Calu3 (cell line): ENCODE results near the gene TYRO3. TPM values are rescaled to one million over a fixed set of nuclear protein-coding genes. Genes with fewer than 3 reads are reported as not detected.

ENCODE experiments used
- BruUV-seq: library from RNA; stranded (reverse); fragments of 400-500 nt; replicated peaks from 2 replicates; lab custom pipeline; 2021; lab: Mats Ljungman, UMichigan
- CTCF ChIA-PET: fragments of 300-600 bp; sonication (Branson Sonifier 250); formaldehyde crosslinking; loops from one replicate; lab custom pipeline; 2022; ENCODE audit warnings: antibody characterized with exemption; lab: Charles Lee
- DNase-seq: peaks from one replicate; pipeline ENCODE4 v3.0.0; 2022
- H3K27ac Mint-ChIP-seq: one replicate; pipeline ENCODE4 v1.8.0; 2022; ENCODE audit warnings: mixed read lengths; ENCODE audit not compliant: unreplicated experiment
- H3K27me3 Mint-ChIP-seq: one replicate; pipeline ENCODE4 v1.8.0; 2022; ENCODE audit warnings: mixed read lengths; ENCODE audit not compliant: unreplicated experiment
- H3K36me3 Mint-ChIP-seq: one replicate; pipeline ENCODE4 v1.8.0; 2022; ENCODE audit warnings: mild to moderate bottlenecking, moderate library complexity, mixed read lengths; ENCODE audit not compliant: insufficient read depth, unreplicated experiment
- H3K4me1 Mint-ChIP-seq: one replicate; pipeline ENCODE4 v1.8.0; 2022; ENCODE audit warnings: mild to moderate bottlenecking, low read depth, mixed read lengths; ENCODE audit not compliant: unreplicated experiment
- H3K4me3 Mint-ChIP-seq: one replicate; pipeline ENCODE4 v1.8.0; 2022; ENCODE audit warnings: mild to moderate bottlenecking, low read depth, moderate library complexity, mixed read lengths; ENCODE audit not compliant: unreplicated experiment
- H3K9me3 Mint-ChIP-seq: one replicate; pipeline ENCODE4 v1.8.0; 2022; ENCODE audit warnings: low read depth, mixed read lengths; ENCODE audit not compliant: unreplicated experiment
- CTCF ChIP-seq: fragments of 200-600 bp; IDR thresholded peaks from one replicate; pipeline ENCODE4 v1.8.0; 2022; ENCODE audit warnings: antibody characterized with exemption; ENCODE audit not compliant: unreplicated experiment
- intact Hi-C: fragments of 100-400 bp; cut with micrococcal nuclease; formaldehyde crosslinking; loops from one replicate; pipeline ENCODE4 v1.10.0; 2022; ENCODE audit not compliant: unreplicated experiment
- total RNA-seq: library from RNA; stranded (reverse); gene quantifications from 2 replicates; pipeline ENCODE4 v1.2.3, GENCODE V29; 2022

Gene TYRO3
- total RNA-seq, 1 experiment from 2014 or later = 8.1 TPM

- no peak for TF ChIP-seq CTCF
- H3K27me3 Mint-ChIP-seq = peaks cover 28% of the 10 kb centered on the region
- CTCF ChIA-PET = no interaction called here
- H3K9me3 Mint-ChIP-seq = no peaks in the 10 kb centered on the region
- no peaks in the 10 kb centered on the region for H3K36me3 Mint-ChIP-seq
- H3K4me1 Mint-ChIP-seq = peaks cover 8% of the 10 kb centered on the region
- intact Hi-C loops = no loop called here
- H3K27ac Mint-ChIP-seq = no peak overlapping the region
- no TSS peak for BruUV-seq
- no peak overlapping the region for H3K4me3 Mint-ChIP-seq
- no peak for DNase-seq
Observed at GRCh38 chr15:41605566-41605965, 46.6 kb downstream of the TYRO3 start.

- DNase-seq = no peak
- intact Hi-C loops = no loop called here
- H3K4me3 Mint-ChIP-seq = no peak overlapping the region
- peaks cover 8% of the 10 kb centered on the region for H3K4me1 Mint-ChIP-seq
- no TSS peak for BruUV-seq
- H3K9me3 Mint-ChIP-seq = no peaks in the 10 kb centered on the region
- peaks cover 28% of the 10 kb centered on the region for H3K27me3 Mint-ChIP-seq
- no peak overlapping the region for H3K27ac Mint-ChIP-seq
- CTCF ChIA-PET = no interaction called here
- TF ChIP-seq CTCF = no peak
- no peaks in the 10 kb centered on the region for H3K36me3 Mint-ChIP-seq
Observed at GRCh38 chr15:41606997-41607396, 48.0 kb downstream of the TYRO3 start.

GRCh38 chr15:41609123-41609522 lies 50.1 kb downstream of the TYRO3 start:
- no peak for DNase-seq
- CTCF ChIA-PET = no interaction called here
- H3K27me3 Mint-ChIP-seq = peaks cover 13% of the 10 kb centered on the region
- intact Hi-C loops = no loop called here
- H3K36me3 Mint-ChIP-seq = no peaks in the 10 kb centered on the region
- H3K4me1 Mint-ChIP-seq = peaks cover 8% of the 10 kb centered on the region
- no peak overlapping the region for H3K27ac Mint-ChIP-seq
- H3K9me3 Mint-ChIP-seq = no peaks in the 10 kb centered on the region
- no peak overlapping the region for H3K4me3 Mint-ChIP-seq
- no peak for TF ChIP-seq CTCF
- BruUV-seq = no TSS peak

- no TSS peak for BruUV-seq
- no peak for TF ChIP-seq CTCF
- Mint-ChIP-seq H3K27me3 (peaks cover 13% of the 10 kb centered on the region), H3K36me3 (no peaks in the 10 kb centered on the region), H3K4me3 (no peak overlapping the region), H3K4me1 (peaks cover 8% of the 10 kb centered on the region), H3K9me3 (no peaks in the 10 kb centered on the region), H3K27ac (no peak overlapping the region)
- no peak for DNase-seq
- intact Hi-C loops = no loop called here
- CTCF ChIA-PET = no interaction called here
Observed at GRCh38 chr15:41610048-41610447, 51.0 kb downstream of the TYRO3 start.
